ENCODE results near the gene MBD5. TPM values are rescaled to one million over a fixed set of nuclear protein-coding genes. Genes with fewer than 3 reads are reported as not detected.

MBD5 gene
- total RNA-seq, 1 donor from 2014 or later = 38.8 TPM

DNA sequence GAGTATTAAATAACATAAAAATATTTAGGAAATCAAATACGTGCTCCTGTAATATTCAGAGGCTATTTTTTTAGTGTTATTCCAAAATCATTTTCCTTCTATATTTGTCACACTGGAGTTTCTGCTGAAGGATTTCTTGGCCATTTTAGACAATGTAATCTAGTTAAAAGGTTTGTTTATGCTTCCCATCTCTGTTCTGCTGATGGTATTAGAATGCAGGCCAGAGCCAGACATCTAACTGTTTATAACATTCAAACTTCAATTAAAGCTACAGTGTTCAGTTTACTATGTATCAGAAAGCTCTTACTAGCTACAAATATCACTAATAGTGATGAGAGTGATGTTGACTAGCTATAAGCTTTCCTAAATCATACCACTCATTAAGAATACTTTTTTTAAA lies 7.9 kb downstream of the MBD5 start:
- no peak overlapping the region for H2AFZ ChIP-seq (replicated peaks)
- H3K36me3 Mint-ChIP-seq = no peaks in the 10 kb centered on the region
- H3K9ac ChIP-seq = no peak overlapping the region
- no peaks in the 10 kb centered on the region for H3K4me1 ChIP-seq
- H3K27me3 ChIP-seq = no peaks in the 10 kb centered on the region
- peaks cover 6% of the 10 kb centered on the region for H3K4me1 Mint-ChIP-seq
- peaks cover 78% of the 10 kb centered on the region for H3K79me2 ChIP-seq (ENCODE audit: low read depth)
- H4K20me1 ChIP-seq (ENCODE audit: low read depth) = peaks cover 26% of the 10 kb centered on the region
- no peak overlapping the region for H3K4me2 ChIP-seq
- no peaks in the 10 kb centered on the region for H3K9me3 ChIP-seq (ENCODE audit: low read depth)
- H3K4me3 Mint-ChIP-seq = no peak overlapping the region
- H3K4me3 ChIP-seq = no peak overlapping the region
- H3K36me3 ChIP-seq = no peaks in the 10 kb centered on the region
- no peak overlapping the region for H3K27ac ChIP-seq
- TF ChIP-seq, protein P1, sequence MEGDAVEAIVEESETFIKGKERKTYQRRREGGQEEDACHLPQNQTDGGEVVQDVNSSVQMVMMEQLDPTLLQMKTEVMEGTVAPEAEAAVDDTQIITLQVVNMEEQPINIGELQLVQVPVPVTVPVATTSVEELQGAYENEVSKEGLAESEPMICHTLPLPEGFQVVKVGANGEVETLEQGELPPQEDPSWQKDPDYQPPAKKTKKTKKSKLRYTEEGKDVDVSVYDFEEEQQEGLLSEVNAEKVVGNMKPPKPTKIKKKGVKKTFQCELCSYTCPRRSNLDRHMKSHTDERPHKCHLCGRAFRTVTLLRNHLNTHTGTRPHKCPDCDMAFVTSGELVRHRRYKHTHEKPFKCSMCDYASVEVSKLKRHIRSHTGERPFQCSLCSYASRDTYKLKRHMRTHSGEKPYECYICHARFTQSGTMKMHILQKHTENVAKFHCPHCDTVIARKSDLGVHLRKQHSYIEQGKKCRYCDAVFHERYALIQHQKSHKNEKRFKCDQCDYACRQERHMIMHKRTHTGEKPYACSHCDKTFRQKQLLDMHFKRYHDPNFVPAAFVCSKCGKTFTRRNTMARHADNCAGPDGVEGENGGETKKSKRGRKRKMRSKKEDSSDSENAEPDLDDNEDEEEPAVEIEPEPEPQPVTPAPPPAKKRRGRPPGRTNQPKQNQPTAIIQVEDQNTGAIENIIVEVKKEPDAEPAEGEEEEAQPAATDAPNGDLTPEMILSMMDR (IDR thresholded peaks at IDR 0.05) = no peak
- no peak for TF ChIP-seq EZH2phosphoT487 (IDR thresholded peaks at IDR 0.05)
- TF ChIP-seq EZH2 (IDR thresholded peaks at IDR 0.05) = no peak
- no peaks in the 10 kb centered on the region for H3K27me3 Mint-ChIP-seq (ENCODE audit: insufficient read depth, low read depth)
- H3F3A ChIP-seq (ENCODE audit: low read depth) = no peaks in the 10 kb centered on the region
- H3K27ac Mint-ChIP-seq = no peak overlapping the region
- no peaks in the 10 kb centered on the region for H3K9me3 Mint-ChIP-seq
- DNase-seq (ENCODE audit: low spot score) = no peak

DNA sequence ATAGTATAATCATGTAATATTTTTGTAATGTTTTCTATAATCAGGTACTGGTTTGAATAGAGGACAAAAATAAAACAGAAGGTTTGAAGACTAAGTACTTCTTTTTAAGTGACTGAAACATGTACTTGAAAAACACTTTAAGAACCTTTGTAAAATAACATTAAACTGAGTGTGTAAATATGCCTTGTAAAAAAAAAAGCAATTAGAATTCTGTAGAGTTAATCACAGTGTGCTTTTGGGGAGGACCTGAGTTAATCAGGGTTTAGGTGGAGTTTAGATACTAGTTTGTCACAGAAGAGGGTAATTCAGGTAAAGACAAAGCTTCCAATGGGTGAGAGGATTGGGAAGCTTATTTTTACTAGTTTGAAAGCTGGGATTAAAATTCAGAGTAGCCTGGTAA lies 10.3 kb downstream of the MBD5 start:
- peaks cover 56% of the 10 kb centered on the region for H3K79me2 ChIP-seq (ENCODE audit: low read depth)
- H3K27me3 Mint-ChIP-seq (ENCODE audit: insufficient read depth, low read depth) = no peaks in the 10 kb centered on the region
- H3K36me3 Mint-ChIP-seq = no peaks in the 10 kb centered on the region
- H3K9me3 Mint-ChIP-seq = no peaks in the 10 kb centered on the region
- no peak for DNase-seq (ENCODE audit: low spot score)
- H3K27ac Mint-ChIP-seq = no peak overlapping the region
- H3K27ac ChIP-seq = no peak overlapping the region
- H3F3A ChIP-seq (ENCODE audit: low read depth) = no peaks in the 10 kb centered on the region
- no peak overlapping the region for H3K4me3 ChIP-seq
- H3K4me1 ChIP-seq = no peaks in the 10 kb centered on the region
- H3K36me3 ChIP-seq = no peaks in the 10 kb centered on the region
- H4K20me1 ChIP-seq (ENCODE audit: low read depth) = peaks cover 18% of the 10 kb centered on the region
- H2AFZ ChIP-seq (replicated peaks) = no peak overlapping the region
- H3K9me3 ChIP-seq (ENCODE audit: low read depth) = no peaks in the 10 kb centered on the region
- no peaks in the 10 kb centered on the region for H3K27me3 ChIP-seq
- TF ChIP-seq EZH2 (IDR thresholded peaks at IDR 0.05) (no peak), EZH2phosphoT487 (IDR thresholded peaks at IDR 0.05) (no peak)
- TF ChIP-seq, protein P1 (IDR thresholded peaks at IDR 0.05) = no peak
- no peak overlapping the region for H3K9ac ChIP-seq
- no peak overlapping the region for H3K4me2 ChIP-seq
- no peak overlapping the region for H3K4me3 Mint-ChIP-seq
- no peaks in the 10 kb centered on the region for H3K4me1 Mint-ChIP-seq

DNA sequence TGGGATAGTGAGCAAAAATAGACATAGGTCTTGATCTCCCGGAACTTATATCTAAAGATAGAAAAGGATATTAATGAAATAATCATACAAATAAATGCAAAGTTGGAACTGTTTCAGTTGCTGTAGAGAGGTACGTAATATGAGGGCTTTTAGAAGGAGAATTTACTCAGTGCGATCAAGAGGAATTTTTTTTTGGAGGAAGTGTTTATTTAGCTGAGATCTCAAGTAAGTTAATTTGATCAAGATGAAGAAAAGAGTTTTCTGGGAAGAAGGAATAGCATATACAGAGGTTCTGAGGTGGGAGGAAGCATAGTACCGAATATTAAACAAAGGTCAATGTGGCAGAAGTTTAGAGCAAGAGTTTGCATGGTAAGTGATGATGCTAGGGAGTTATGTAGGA lies 11.3 kb downstream of the MBD5 start:
- peaks cover 17% of the 10 kb centered on the region for H4K20me1 ChIP-seq (ENCODE audit: low read depth)
- Mint-ChIP-seq H3K4me1 (no peaks in the 10 kb centered on the region), H3K27ac (no peak overlapping the region), H3K9me3 (no peaks in the 10 kb centered on the region), H3K27me3 (ENCODE audit: insufficient read depth, low read depth) (no peaks in the 10 kb centered on the region), H3K4me3 (no peak overlapping the region), H3K36me3 (no peaks in the 10 kb centered on the region)
- no peaks in the 10 kb centered on the region for H3K36me3 ChIP-seq
- DNase-seq (ENCODE audit: low spot score) = no peak
- no peak overlapping the region for H3K27ac ChIP-seq
- H3K4me2 ChIP-seq = no peak overlapping the region
- H3K9ac ChIP-seq = no peak overlapping the region
- no peak overlapping the region for H3K4me3 ChIP-seq
- H3K27me3 ChIP-seq = no peaks in the 10 kb centered on the region
- H3K4me1 ChIP-seq = no peaks in the 10 kb centered on the region
- no peaks in the 10 kb centered on the region for H3F3A ChIP-seq (ENCODE audit: low read depth)
- H3K9me3 ChIP-seq (ENCODE audit: low read depth) = no peaks in the 10 kb centered on the region
- no peak overlapping the region for H2AFZ ChIP-seq (replicated peaks)
- peaks cover 53% of the 10 kb centered on the region for H3K79me2 ChIP-seq (ENCODE audit: low read depth)
- no peak for TF ChIP-seq EZH2 (IDR thresholded peaks at IDR 0.05)
- TF ChIP-seq, protein P1 (IDR thresholded peaks at IDR 0.05) = no peak
- TF ChIP-seq EZH2phosphoT487 (IDR thresholded peaks at IDR 0.05) = no peak

Measured in neural progenitor cell (in vitro differentiated cells).